Ramos (cell line): ENCODE measurements around the gene BLM.

Experiments used
- in situ Hi-C: fragments of 300-500 bp; cut with MboI; formaldehyde crosslinking; loops from one replicate; pipeline ENCODE4 v1.14.3; 2022; ENCODE audit warnings: low sequenced_read_pairs; ENCODE audit not compliant: unreplicated experiment

The BLM gene

GRCh38 chr15:90863987-90864386 is 146.8 kb downstream of the BLM start:
- in situ Hi-C loops, result no loop called here

GRCh38 chr15:90864507-90864906 is 147.4 kb downstream of the BLM start:
- in situ Hi-C loops, result no loop called here

- in situ Hi-C loops, result no loop called here
Measured at GRCh38 chr15:90865702-90866101, 148.6 kb downstream of the BLM start.
